IMR-90 (cell line): ENCODE measurements around the gene DHRS12. TPM values are rescaled to one million over a fixed set of nuclear protein-coding genes. Genes with fewer than 3 reads are reported as not detected.

ENCODE experiments used
- ATAC-seq: fragments of 200-7000 bp; cut with Tn5 transposase; 2 replicates; pipeline ENCODE4 v1.9.1; 2020; ENCODE audit warnings: low read depth, mild to moderate bottlenecking, moderate library complexity
- BruUV-seq: library from RNA; stranded (reverse); fragments of 400-500 nt; replicated peaks from 2 replicates; lab custom pipeline; 2021; lab: Mats Ljungman, UMichigan
- CTCF ChIA-PET: fragments of 300-600 bp; formaldehyde crosslinking; extraction: SDS; loops from one replicate; lab custom pipeline; 2021; ENCODE audit warnings: antibody characterized with exemption; lab: Yijun Ruan, JAX
- POLR2A ChIA-PET: fragments of 300-600 bp; sonication (Branson Sonifier 250); formaldehyde crosslinking; loops from one replicate; lab custom pipeline; 2022; ENCODE audit warnings: antibody characterized with exemption; ENCODE audit not compliant: unreplicated experiment; lab: Charles Lee
- DNase-seq: peaks from one replicate; pipeline ENCODE4 v3.0.0; 2013
- H2AFZ ChIP-seq: replicated peaks from 2 replicates; pipeline ENCODE3; 2013; ENCODE audit warnings: low read length, mild to moderate bottlenecking; ENCODE audit not compliant: poor library complexity
- H2AK5ac ChIP-seq: 2 replicates; pipeline ENCODE4 v1.6.1; 2013; ENCODE audit warnings: low read depth, low read length, inconsistent platforms
- H2AK9ac ChIP-seq: replicated peaks from 2 replicates; pipeline ENCODE3; 2013; ENCODE audit warnings: mild to moderate bottlenecking, low read depth, low read length, moderate library complexity; ENCODE audit not compliant: poor library complexity
- H2BK120ac ChIP-seq: 2 replicates; pipeline ENCODE4 v1.6.1; 2013; ENCODE audit warnings: low read depth, low read length, inconsistent platforms
- H2BK15ac ChIP-seq: 3 replicates; pipeline ENCODE4 v1.6.1; 2013; ENCODE audit warnings: low read depth, low read length, inconsistent platforms
- H2BK20ac ChIP-seq: 2 replicates; pipeline ENCODE4 v1.6.1; 2013; ENCODE audit warnings: low read depth, mild to moderate bottlenecking, inconsistent platforms, low read length, moderate library complexity
- H2BK5ac ChIP-seq: 2 replicates; pipeline ENCODE4 v1.6.1; 2013; ENCODE audit warnings: mild to moderate bottlenecking, low read depth, low read length, inconsistent platforms; ENCODE audit not compliant: poor library complexity, severe bottlenecking
- H3K14ac ChIP-seq: replicated peaks from 2 replicates; pipeline ENCODE4 v1.6.1; 2013; ENCODE audit warnings: low read depth, low read length, inconsistent platforms
- H3K18ac ChIP-seq: 2 replicates; pipeline ENCODE4 v1.6.1; 2013; ENCODE audit warnings: low read depth, low read length, control low read depth
- H3K23ac ChIP-seq: 2 replicates; pipeline ENCODE4 v1.6.1; 2013; ENCODE audit warnings: low read depth, low read length, inconsistent platforms
- H3K27ac ChIP-seq: 2 replicates; pipeline ENCODE4 v1.5.1; 2013; ENCODE audit warnings: mild to moderate bottlenecking, control low read depth, low read length; ENCODE audit not compliant: insufficient read depth
- H3K27me3 ChIP-seq: 2 replicates; pipeline ENCODE4 v1.6.1; 2013; ENCODE audit warnings: low read length; ENCODE audit not compliant: control insufficient read depth, insufficient read depth
- H3K36me3 ChIP-seq: 2 replicates; pipeline ENCODE4 v1.6.1; 2013; ENCODE audit warnings: low read length, mixed read lengths; ENCODE audit not compliant: control insufficient read depth, insufficient read depth
- H3K4ac ChIP-seq: 2 replicates; pipeline ENCODE4 v1.6.1; 2013; ENCODE audit warnings: low read depth, low read length, inconsistent platforms
- H3K4me1 ChIP-seq: 2 replicates; pipeline ENCODE4 v1.6.1; 2013; ENCODE audit warnings: low read length, mixed read lengths; ENCODE audit not compliant: control insufficient read depth, insufficient read depth
- H3K4me2 ChIP-seq: 2 replicates; pipeline ENCODE4 v1.6.1; 2013; ENCODE audit warnings: low read depth, mild to moderate bottlenecking, control low read depth, low read length, moderate library complexity
- H3K4me3 ChIP-seq: 2 replicates; pipeline ENCODE4 v1.5.1; 2013; ENCODE audit warnings: low read depth, mild to moderate bottlenecking, control low read depth, low read length, moderate library complexity; ENCODE audit not compliant: insufficient read depth
- H3K56ac ChIP-seq: 2 replicates; pipeline ENCODE4 v1.6.1; 2013; ENCODE audit warnings: low read length, inconsistent platforms; ENCODE audit not compliant: insufficient read depth; ENCODE audit errors: extremely low read depth
- H3K79me1 ChIP-seq, 2 experiments: 2 replicates each; pipeline ENCODE4 v1.6.1; 2013; ENCODE audit warnings: low read length in 2 of 2, inconsistent platforms in 1 of 2, low read depth in 1 of 2
- H3K9ac ChIP-seq: 2 replicates; pipeline ENCODE4 v1.6.1; 2013; ENCODE audit warnings: low read depth, low read length, control low read depth
- H3K9me1 ChIP-seq: 2 replicates; pipeline ENCODE4 v1.6.1; 2013; ENCODE audit warnings: low read length, inconsistent platforms; ENCODE audit not compliant: insufficient read depth
- H3K9me3 ChIP-seq: 2 replicates; pipeline ENCODE4 v1.6.1; 2013; ENCODE audit warnings: low read length; ENCODE audit not compliant: control insufficient read depth, insufficient read depth
- H4K20me1 ChIP-seq: 2 replicates; pipeline ENCODE4 v1.6.1; 2013; ENCODE audit warnings: low read length, inconsistent platforms; ENCODE audit not compliant: insufficient read depth
- H4K5ac ChIP-seq: 2 replicates; pipeline ENCODE4 v1.6.1; 2013; ENCODE audit warnings: mild to moderate bottlenecking, low read depth, low read length, control low read depth
- H4K8ac ChIP-seq, 2 experiments: 2 replicates each; pipeline ENCODE4 v1.6.1; 2013; ENCODE audit warnings: low read depth in 2 of 2, low read length in 2 of 2, control low read depth in 1 of 2, inconsistent platforms in 1 of 2
- H4K91ac ChIP-seq: 2 replicates; pipeline ENCODE4 v1.6.1; 2013; ENCODE audit warnings: low read depth, low read length, inconsistent platforms; ENCODE audit not compliant: insufficient read depth
- CEBPB ChIP-seq: IDR thresholded peaks from 2 replicates; pipeline ENCODE4 v1.6.1; 2012; ENCODE audit warnings: low read depth, low read length, improper control_type of control experiment
- CHD1 ChIP-seq: IDR thresholded peaks from 2 replicates; pipeline ENCODE4 v1.6.1; 2012; ENCODE audit warnings: low read depth, low read length, improper control_type of control experiment
- FOS ChIP-seq: fragments of 150-350 bp; IDR thresholded peaks from 2 replicates; pipeline ENCODE4 v1.6.1; 2016; ENCODE audit warnings: low read depth, low read length
- NFE2L2 ChIP-seq: fragments of 150-350 bp; IDR thresholded peaks from 2 replicates; pipeline ENCODE4 v1.6.1; 2016; ENCODE audit warnings: low read depth, mild to moderate bottlenecking, low read length
- POLR2A ChIP-seq: IDR thresholded peaks from 2 replicates; pipeline ENCODE4 v1.6.1; 2012; ENCODE audit warnings: mild to moderate bottlenecking, low read depth, low read length
- RAD21 ChIP-seq: IDR thresholded peaks from 2 replicates; pipeline ENCODE4 v1.6.1; 2012; ENCODE audit warnings: low read length, improper control_type of control experiment
- RCOR1 ChIP-seq: IDR thresholded peaks from 2 replicates; pipeline ENCODE4 v1.6.1; 2012; ENCODE audit warnings: mild to moderate bottlenecking, low read length, improper control_type of control experiment; ENCODE audit not compliant: insufficient replicate concordance
- RFX5 ChIP-seq: IDR thresholded peaks from 2 replicates; pipeline ENCODE4 v1.8.0; 2012; ENCODE audit warnings: low read depth, mild to moderate bottlenecking, low read length, moderate library complexity
- SMC3 ChIP-seq: fragments of 150-350 bp; IDR thresholded peaks from 2 replicates; pipeline ENCODE4 v1.6.1; 2016; ENCODE audit warnings: low read depth, mild to moderate bottlenecking, antibody characterized with exemption, low read length, moderate library complexity
- WGBS, 2 experiments: methylation state at CpG; one replicate each; pipeline versions ENCODE4 v1.1.5 to v1.1.7; 2013; ENCODE audit warnings: missing lambda C conversion rate in 2 of 2; ENCODE audit not compliant: insufficient read length in 1 of 2; ENCODE audit errors: extremely low coverage in 2 of 2; 5-methylcytosine and 5-hydroxymethylcytosine counted together
- dilution Hi-C: fragments of 300-500 bp; cut with HindIII; formaldehyde crosslinking; loops from one replicate; pipeline ENCODE4 v1.14.3; 2018; ENCODE audit warnings: low sequenced_read_pairs; ENCODE audit not compliant: unreplicated experiment
- in situ Hi-C: fragments of 300-500 bp; cut with MboI; formaldehyde crosslinking; loops from 3 replicates; pipeline ENCODE4 v1.14.3; 2019; ENCODE audit warnings: low sequenced_read_pairs, inconsistent platforms, mixed read lengths
- intact Hi-C: fragments of 100-400 bp; cut with micrococcal nuclease; formaldehyde crosslinking; loops from 2 replicates; pipeline ENCODE4 v1.10.0; 2022
- polyA plus RNA-seq, 3 experiments: library from polyadenylated mRNA; depleted of rRNA; stranded (reverse); fragments of >200 nt; gene quantifications; 2 replicates each; pipeline ENCODE4 v1.2.3, GENCODE V29; 2012; ENCODE audit warnings: low replicate concordance in 1 of 3
- total RNA-seq: library from RNA; depleted of rRNA; stranded (reverse); fragments of >200 nt; gene quantifications from 2 replicates; pipeline ENCODE4 v1.2.3, GENCODE V29; 2012

The DHRS12 gene
- total and polyA plus RNA-seq, 2 of the 4 experiments (the other 2 are of a cell fraction) = 1.3 to 1.6 TPM

GRCh38 chr13:51734786-51735185 lies 69.2 kb downstream of the DHRS12 start:
- no peak overlapping the region for H3K9ac ChIP-seq
- peak overlapping the region in 1 of 2 experiments; percentile 6; a peak in 1 of 4 replicates for H4K8ac ChIP-seq
- ChIA-PET CTCF (no interaction called here), POLR2A (no interaction called here)
- dilution Hi-C loops = no loop called here
- H2AFZ ChIP-seq = no peak overlapping the region
- no peak overlapping the region for H3K4me2 ChIP-seq
- no peak overlapping the region for H3K18ac ChIP-seq
- 0 out of 2 replicates have a peak overlapping the region, but pooled peaks have one; percentile 0 for H3K14ac ChIP-seq
- in situ Hi-C loops = loop anchor here (10.0 kb wide), 1 partner anchor 290 kb away; no protein-coding TSS in a partner anchor
- H3K79me1 ChIP-seq = peaks cover 38 to 64% of the 10 kb centered on the region in 2 experiments
- TF ChIP-seq POLR2A = no peak
- no peak for TF ChIP-seq FOS
- TF ChIP-seq RCOR1 = no peak
- no peak for TF ChIP-seq CEBPB
- no peak for TF ChIP-seq RAD21
- no peak for TF ChIP-seq NFE2L2
- TF ChIP-seq RFX5 = no peak
- no peak for TF ChIP-seq SMC3
- TF ChIP-seq CHD1 = no peak
- no peak overlapping the region for H2BK5ac ChIP-seq
- 0 out of 2 replicates have a peak overlapping the region, but pooled peaks have one; percentile 0 for H2BK120ac ChIP-seq
- H3K4ac ChIP-seq = peak overlapping the region; percentile 24
- no TSS peak for BruUV-seq
- no peak overlapping the region for H3K23ac ChIP-seq
- peaks cover 22% of the 10 kb centered on the region for H3K4me1 ChIP-seq
- 77% methylated on average over 2 of the region's 2 CpGs; no CpG with 5 or more reads in 1 of the 2 experiments for WGBS, 2 experiments
- H2AK5ac ChIP-seq = no peak overlapping the region
- intact Hi-C loops = no loop called here
- no peak overlapping the region for H4K5ac ChIP-seq
- DNase-seq = peak; percentile 50
- H3K36me3 ChIP-seq = 0 out of 2 replicates have a peak, but pooled peaks cover 5% of the 10 kb centered on the region
- H3K56ac ChIP-seq = no peak overlapping the region
- H3K27ac ChIP-seq = no peak overlapping the region
- H2AK9ac ChIP-seq = no peak overlapping the region
- H4K91ac ChIP-seq = no peak overlapping the region
- no peaks in the 10 kb centered on the region for H3K27me3 ChIP-seq
- no peak overlapping the region for H3K4me3 ChIP-seq
- H4K20me1 ChIP-seq = 0 out of 2 replicates have a peak, but pooled peaks cover 4% of the 10 kb centered on the region
- no peak overlapping the region for H2BK15ac ChIP-seq
- H3K9me3 ChIP-seq = no peaks in the 10 kb centered on the region
- ATAC-seq = peak; percentile 68
- no peak overlapping the region for H2BK20ac ChIP-seq
- peaks cover 42% of the 10 kb centered on the region for H3K9me1 ChIP-seq
